Gastroesophageal sphincter (tissue), 4 donors: Measurements from ENCODE around the gene CDH4. TPM values are rescaled to one million over a fixed set of nuclear protein-coding genes. Genes with fewer than 3 reads are reported as not detected.

Experiments
- ATAC-seq: fragments of 150-250 bp; one replicate; pipeline ENCODE4 v1.9.1; 2016; ENCODE audit warnings: mild to moderate bottlenecking, moderate library complexity
- H3K27ac ChIP-seq, 4 donors: fragments of 200-600 bp; sonication (generic) in 3 of 4; 1 replicate in 3 of 4; 2 replicates in 1 of 4; pipeline ENCODE4 v1.5.1; 2016 to 2019
- H3K27me3 ChIP-seq: fragments of 200-600 bp; sonication (generic); one replicate; pipeline ENCODE4 v1.5.1; 2019
- H3K36me3 ChIP-seq, 2 donors: fragments of 200-600 bp; sonication (generic); one replicate each; pipeline ENCODE4 v1.5.1; 2019; ENCODE audit warnings: control low read depth in 1 of 2
- H3K4me1 ChIP-seq, 3 donors: fragments of 200-600 bp; sonication (generic); 1 replicate in 2 of 3; 2 replicates in 1 of 3; pipeline ENCODE4 v1.5.1; 2016 to 2019; ENCODE audit warnings: control low read depth in 2 of 3
- H3K4me3 ChIP-seq, 2 donors: fragments of 200-600 bp; sonication (generic); one replicate each; pipeline ENCODE4 v1.5.1; 2019; ENCODE audit warnings: mild to moderate bottlenecking in 1 of 2, moderate library complexity in 1 of 2
- H3K9me3 ChIP-seq, 3 donors: fragments of 200-600 bp; sonication (generic); one replicate each; pipeline ENCODE4 v1.5.1; 2017 to 2019; ENCODE audit warnings: control low read depth in 2 of 3
- EP300 ChIP-seq: sonication (generic); formaldehyde crosslinking; IDR thresholded peaks from one replicate; pipeline ENCODE4 v1.6.1; 2017; ENCODE audit warnings: antibody characterized with exemption, mild to moderate bottlenecking
- POLR2A ChIP-seq, 2 donors: fragments of 450-650 bp; IDR thresholded peaks; one replicate each; pipeline ENCODE4 v1.6.1; 2017; ENCODE audit warnings: antibody characterized with exemption in 2 of 2, mild to moderate bottlenecking in 2 of 2, moderate library complexity in 1 of 2
- POLR2AphosphoS5 ChIP-seq: sonication (generic); formaldehyde crosslinking; IDR thresholded peaks from one replicate; pipeline ENCODE4 v1.6.1; 2017; ENCODE audit warnings: antibody characterized with exemption
- WGBS, 2 donors: methylation state at CpG; one replicate each; pipeline ENCODE4 v1.1.5; 2018; ENCODE audit warnings: low coverage in 1 of 2; 5-methylcytosine and 5-hydroxymethylcytosine counted together
- total RNA-seq, 4 donors: library from RNA; depleted of rRNA; stranded (reverse); fragments of >200 nt; gene quantifications; one replicate each; pipeline ENCODE4 v1.1.0, GENCODE V29; 2016
- TF ChIP-seq, protein P1 (sequence below), 4 experiments: fragments of 200-600 bp in 2 of 4; fragments of 450-650 bp in 2 of 4; sonication (generic) in 1 of 4; IDR thresholded peaks; one replicate each; pipeline ENCODE4 v1.5.1; 2017 to 2019; ENCODE audit warnings: antibody characterized with exemption in 4 of 4, mild to moderate bottlenecking in 2 of 4, moderate library complexity in 2 of 4

CDH4 gene
- total RNA-seq, 4 donors from 2014 or later: under 0.01 to 1.5 (median 0.42) TPM; not detected in 1

GRCh38 chr20:61599061-61599531 lies 347.0 kb downstream of the CDH4 start:
- H3K27ac ChIP-seq: no peak overlapping the region
- peaks cover 45% of the 10 kb centered on the region for H3K27me3 ChIP-seq
- H3K4me1 ChIP-seq: no peaks in the 10 kb centered on the region
- no peak for ATAC-seq
- H3K4me3 ChIP-seq: no peak overlapping the region
- 46% methylated on average over 5 of the region's 12 CpGs; no CpG with 5 or more reads in 1 of the 2 donors for WGBS, 2 donors
- TF ChIP-seq POLR2A (IDR thresholded peaks at IDR 0.05): no peak
- TF ChIP-seq POLR2AphosphoS5: no peak
- TF ChIP-seq, protein P1, sequence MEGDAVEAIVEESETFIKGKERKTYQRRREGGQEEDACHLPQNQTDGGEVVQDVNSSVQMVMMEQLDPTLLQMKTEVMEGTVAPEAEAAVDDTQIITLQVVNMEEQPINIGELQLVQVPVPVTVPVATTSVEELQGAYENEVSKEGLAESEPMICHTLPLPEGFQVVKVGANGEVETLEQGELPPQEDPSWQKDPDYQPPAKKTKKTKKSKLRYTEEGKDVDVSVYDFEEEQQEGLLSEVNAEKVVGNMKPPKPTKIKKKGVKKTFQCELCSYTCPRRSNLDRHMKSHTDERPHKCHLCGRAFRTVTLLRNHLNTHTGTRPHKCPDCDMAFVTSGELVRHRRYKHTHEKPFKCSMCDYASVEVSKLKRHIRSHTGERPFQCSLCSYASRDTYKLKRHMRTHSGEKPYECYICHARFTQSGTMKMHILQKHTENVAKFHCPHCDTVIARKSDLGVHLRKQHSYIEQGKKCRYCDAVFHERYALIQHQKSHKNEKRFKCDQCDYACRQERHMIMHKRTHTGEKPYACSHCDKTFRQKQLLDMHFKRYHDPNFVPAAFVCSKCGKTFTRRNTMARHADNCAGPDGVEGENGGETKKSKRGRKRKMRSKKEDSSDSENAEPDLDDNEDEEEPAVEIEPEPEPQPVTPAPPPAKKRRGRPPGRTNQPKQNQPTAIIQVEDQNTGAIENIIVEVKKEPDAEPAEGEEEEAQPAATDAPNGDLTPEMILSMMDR (IDR thresholded peaks at IDR 0.05): no peak
- no peak for TF ChIP-seq EP300
- no peaks in the 10 kb centered on the region for H3K36me3 ChIP-seq
- peaks cover 0 to 51% (median 0%) of the 10 kb centered on the region in 3 donors for H3K9me3 ChIP-seq

- no peaks in the 10 kb centered on the region for H3K4me1 ChIP-seq
- no peak for ATAC-seq
- TF ChIP-seq, protein P1 (IDR thresholded peaks at IDR 0.05): no peak
- TF ChIP-seq EP300 (no peak), POLR2A (IDR thresholded peaks at IDR 0.05) (no peak), POLR2AphosphoS5 (no peak)
- peaks cover 46% of the 10 kb centered on the region for H3K27me3 ChIP-seq
- H3K4me3 ChIP-seq: no peak overlapping the region
- no peak overlapping the region for H3K27ac ChIP-seq
- WGBS, 2 donors: 63% methylated on average over 4 of the region's 18 CpGs; no CpG with 5 or more reads in 1 of the 2 donors
- H3K9me3 ChIP-seq: peaks cover 0 to 51% (median 0%) of the 10 kb centered on the region in 3 donors
- no peaks in the 10 kb centered on the region for H3K36me3 ChIP-seq
Measured at GRCh38 chr20:61599541-61599992, 347.5 kb downstream of the CDH4 start.

DNA sequence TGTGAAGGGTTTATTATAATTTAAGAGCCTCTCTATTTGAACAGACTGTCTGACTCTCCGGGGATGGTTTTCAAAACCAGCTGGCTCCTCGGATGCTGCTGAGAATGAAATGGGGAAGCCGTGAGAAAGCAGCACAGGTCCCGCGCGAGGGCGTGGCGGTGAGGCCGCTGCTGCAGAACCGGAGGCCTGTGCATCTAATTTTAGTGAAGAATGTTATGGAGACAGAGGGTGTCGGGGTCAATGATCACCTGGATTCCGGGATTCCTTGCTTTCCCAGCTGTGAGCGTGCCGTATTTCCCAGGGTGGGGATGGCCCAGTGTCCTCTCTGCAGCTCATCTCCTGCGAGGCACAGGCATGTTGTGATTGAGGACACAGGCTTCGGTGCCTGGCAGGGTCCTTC lies 348.0 kb downstream of the CDH4 start:
- Histone ChIP-seq H3K4me1 (no peaks in the 10 kb centered on the region), H3K9me3 (peaks cover 0 to 51% (median 0%) of the 10 kb centered on the region in 3 donors), H3K4me3 (no peak overlapping the region), H3K27ac (no peak overlapping the region), H3K36me3 (no peaks in the 10 kb centered on the region), H3K27me3 (peaks cover 48% of the 10 kb centered on the region)
- TF ChIP-seq EP300: no peak
- TF ChIP-seq POLR2A (IDR thresholded peaks at IDR 0.05): no peak
- TF ChIP-seq, protein P1 (IDR thresholded peaks at IDR 0.05): no peak
- TF ChIP-seq POLR2AphosphoS5: no peak
- 76 to 84% methylated on average over 6 to 8 of the region's 16 CpGs for WGBS, 2 donors
- ATAC-seq: no peak

- H3K9me3 ChIP-seq: peaks cover 0 to 37% (median 0%) of the 10 kb centered on the region in 3 donors
- no peak overlapping the region for H3K27ac ChIP-seq
- H3K4me3 ChIP-seq: no peak overlapping the region
- no peak for TF ChIP-seq POLR2AphosphoS5
- TF ChIP-seq, protein P1 (IDR thresholded peaks at IDR 0.05): no peak
- no peak for TF ChIP-seq POLR2A (IDR thresholded peaks at IDR 0.05)
- no peak for TF ChIP-seq EP300
- peaks cover 37% of the 10 kb centered on the region for H3K27me3 ChIP-seq
- ATAC-seq: no peak
- H3K36me3 ChIP-seq: no peaks in the 10 kb centered on the region
- no peaks in the 10 kb centered on the region for H3K4me1 ChIP-seq
- 93% methylated on average over 3 of the region's 12 CpGs; no CpG with 5 or more reads in 1 of the 2 donors for WGBS, 2 donors
Measured at GRCh38 chr20:61601361-61601760, 349.3 kb downstream of the CDH4 start.

- Histone ChIP-seq H3K4me1 (no peaks in the 10 kb centered on the region), H3K27me3 (peaks cover 34% of the 10 kb centered on the region), H3K4me3 (no peak overlapping the region), H3K36me3 (no peaks in the 10 kb centered on the region), H3K9me3 (peaks cover 0 to 33% (median 0%) of the 10 kb centered on the region in 3 donors), H3K27ac (no peak overlapping the region)
- TF ChIP-seq EP300 (no peak), POLR2AphosphoS5 (no peak), POLR2A (IDR thresholded peaks at IDR 0.05) (no peak)
- TF ChIP-seq, protein P1 (IDR thresholded peaks at IDR 0.05): no peak
- 83 to 100% methylated on average over 1 to 4 of the region's 14 CpGs for WGBS, 2 donors
- ATAC-seq: no peak
Measured at GRCh38 chr20:61601853-61602252, 349.8 kb downstream of the CDH4 start.
